Measurements from ENCODE around the gene CDH23.

Gene CDH23

DNA sequence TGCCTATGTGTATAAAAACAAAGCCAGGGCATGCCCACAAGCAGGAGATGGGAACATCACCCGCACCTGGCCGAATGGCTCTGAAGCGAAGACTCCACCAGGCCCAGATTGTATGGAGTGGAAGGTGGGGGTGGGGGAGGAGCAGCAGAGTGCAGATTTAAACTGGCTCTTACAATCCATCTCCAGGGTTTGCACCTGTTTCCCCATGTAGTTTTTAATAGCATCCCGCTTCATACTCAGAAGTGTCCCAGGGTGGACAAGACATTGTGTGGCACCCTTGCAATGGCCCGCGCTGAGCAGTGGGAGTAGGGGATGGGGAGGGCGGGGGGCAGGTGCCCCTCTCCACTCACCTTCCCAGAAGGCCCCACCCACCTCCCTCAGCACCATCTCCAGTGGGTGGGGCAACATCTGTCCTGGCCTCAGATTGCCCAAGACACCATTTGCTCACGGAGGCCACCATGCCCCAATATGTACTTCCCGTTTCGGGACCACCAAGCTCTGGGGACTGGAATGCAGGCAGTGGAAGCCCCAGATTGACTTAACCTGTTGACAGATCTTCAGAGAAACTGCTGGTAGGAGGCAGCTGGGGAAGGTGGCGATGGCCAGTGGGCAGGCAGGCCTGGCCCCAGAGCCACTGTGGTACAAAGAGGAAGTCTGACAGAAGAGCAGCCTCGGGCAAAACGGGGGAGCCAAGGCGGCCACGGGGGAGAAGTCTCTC, 353.6 kb downstream of the CDH23 start:
- peak; percentile 23 for DNase-seq

DNA sequence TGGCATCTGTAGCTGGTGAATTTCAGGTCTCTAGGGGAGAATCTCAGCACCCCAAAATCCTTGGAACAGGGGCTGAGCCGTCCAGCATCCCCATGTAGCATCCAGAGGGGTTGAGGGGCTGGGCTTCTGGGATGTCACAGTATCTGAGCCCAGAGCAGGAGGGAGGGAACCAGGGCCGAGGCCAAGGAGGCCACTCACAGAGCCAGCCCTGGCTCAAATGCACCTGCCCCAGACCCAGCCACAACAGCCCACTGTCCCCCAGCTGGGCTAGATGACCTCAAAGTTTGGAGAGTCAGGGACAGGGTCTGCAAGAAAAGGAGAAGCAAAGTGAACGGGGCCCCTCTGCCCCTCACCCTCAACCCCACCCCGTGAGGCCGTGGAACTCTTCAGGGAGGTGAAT, 354.3 kb downstream of the CDH23 start:
- DNase-seq, result no peak

DNA sequence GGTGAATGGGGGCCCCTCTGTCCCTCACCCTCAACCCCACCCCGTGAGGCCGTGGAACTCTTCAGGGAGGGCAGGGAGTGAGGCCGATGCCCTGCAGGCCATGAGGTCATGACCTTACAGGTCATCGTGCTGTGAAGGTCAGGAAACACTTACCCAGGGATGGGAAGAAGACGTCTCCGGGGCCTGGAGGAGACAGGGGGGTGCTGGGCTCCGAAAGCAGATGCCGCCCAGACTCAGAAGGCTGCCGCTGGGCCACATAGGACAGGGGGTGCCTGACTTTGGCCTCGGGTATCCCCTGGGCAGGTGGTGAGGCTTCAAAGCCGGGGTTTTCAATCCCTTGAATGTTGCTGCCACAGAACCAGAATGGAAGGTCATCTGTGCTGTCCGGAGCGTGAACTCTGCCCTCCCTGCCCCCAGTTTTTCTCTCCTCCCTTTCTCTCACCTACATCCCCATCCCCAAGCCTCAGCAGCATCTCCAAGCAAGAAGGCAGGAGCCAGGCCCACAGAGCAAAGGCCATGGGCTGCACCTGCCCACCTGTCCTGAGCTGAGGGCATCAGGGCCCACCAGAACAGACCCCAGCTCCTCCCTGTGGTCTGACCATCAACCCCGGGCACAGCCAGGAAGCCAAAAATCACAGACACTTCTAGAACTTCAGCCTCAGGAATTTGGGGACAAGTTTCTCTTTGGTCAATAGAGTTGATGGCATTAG, 354.9 kb downstream of the CDH23 start:
- no peak for DNase-seq

DNA sequence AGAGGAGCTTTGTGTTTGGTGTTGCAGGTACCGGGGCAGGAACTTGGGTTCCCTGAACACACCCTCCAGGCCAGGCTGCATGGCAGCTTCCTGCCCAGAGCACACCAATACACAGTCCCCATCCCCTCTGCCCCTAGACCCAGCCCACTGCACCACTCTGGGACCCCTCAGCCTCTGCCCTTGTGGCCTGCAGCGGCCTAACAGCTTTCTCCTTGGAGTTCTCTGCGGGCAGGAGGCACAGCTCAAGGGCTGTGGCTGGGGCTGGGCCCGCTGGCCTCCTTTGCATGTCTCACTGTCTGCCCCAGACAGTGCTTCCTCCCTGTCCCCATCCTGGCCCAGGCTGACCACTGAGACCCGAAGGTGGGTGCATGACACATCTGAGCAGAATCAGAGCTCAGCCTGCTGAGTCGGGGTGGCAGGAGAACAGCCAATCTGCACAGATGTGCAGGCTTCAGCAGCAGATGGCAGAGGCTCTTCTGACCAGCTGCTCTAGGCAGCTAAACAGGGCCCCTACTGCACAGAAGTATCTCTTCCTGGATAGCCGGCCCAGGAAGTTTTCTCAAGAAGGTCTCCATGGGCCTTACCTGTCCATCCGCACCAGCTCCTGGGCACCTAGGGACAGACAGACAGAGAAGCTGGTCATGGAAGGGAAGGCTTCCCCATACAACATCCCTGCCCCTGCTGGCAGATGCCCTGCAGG, 355.8 kb downstream of the CDH23 start:
- peak; percentile 63 for DNase-seq

DNA sequence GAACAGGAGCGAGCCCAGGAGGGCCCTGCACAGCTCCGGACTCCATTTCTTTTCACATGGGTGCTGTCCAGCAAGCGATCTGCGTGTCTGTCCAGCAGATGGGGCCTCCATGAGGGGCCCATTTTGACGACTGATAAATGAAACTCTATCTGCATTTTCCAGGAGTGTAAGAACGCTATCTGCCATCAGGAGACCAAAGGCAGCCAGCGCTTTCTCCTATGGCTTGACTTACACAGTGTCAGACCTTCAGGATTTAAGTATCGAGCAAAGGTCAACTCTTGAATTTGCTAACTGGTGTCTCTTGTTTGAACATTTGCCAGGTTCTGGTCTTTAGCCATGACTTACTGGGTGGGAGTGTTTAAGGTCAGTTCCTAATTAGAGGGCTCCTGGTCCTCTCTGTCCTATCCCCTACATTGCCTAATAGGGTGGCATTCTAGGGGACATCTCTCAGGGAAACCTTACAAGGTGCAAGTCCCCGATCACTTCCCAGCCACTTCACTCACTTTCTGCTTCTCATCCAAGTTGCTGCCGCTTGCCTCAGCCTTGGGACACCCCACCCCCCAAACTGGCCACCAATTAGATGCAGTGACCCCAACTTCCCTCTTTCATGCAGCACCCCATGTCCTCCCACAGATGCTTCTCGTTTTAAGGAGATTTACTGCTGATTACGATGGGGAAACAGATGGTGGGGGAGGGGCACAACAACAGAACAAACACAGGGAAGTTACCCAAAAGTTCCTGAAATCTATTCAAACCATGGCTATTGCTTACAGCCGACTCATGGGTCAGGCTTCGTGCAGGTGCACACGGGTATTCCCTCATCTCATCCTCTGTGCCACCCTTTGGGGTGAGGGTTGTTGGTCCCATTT, 356.6 kb downstream of the CDH23 start:
- no peak for DNase-seq

DNA sequence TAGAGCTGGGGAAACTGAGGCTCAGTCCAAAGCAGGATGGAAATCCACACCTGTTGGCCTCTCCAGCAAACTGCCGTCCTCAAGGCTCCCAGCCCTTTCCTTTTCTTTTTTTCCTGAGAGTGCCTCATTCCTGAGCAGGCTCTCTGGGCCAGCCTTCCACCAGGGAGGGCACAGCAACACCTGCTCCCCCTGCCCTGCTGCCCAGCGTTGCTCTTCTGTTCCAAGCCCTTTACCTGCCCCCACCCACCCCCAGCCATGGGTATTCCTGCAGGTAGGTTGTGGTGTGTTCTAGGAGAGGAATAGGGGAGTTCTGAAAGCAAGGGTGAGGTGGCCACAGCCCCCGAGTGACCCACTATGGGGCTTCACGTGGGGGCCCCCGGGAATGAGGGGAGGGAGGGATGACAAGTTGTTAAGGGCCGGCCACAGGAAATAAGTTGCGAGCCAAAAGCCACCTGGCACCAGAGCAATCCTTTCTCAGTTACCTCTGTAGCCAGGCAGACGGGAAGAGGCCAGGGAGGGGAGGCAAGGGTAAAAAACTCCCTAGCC, 357.3 kb downstream of the CDH23 start:
- DNase-seq, result no peak

DNA sequence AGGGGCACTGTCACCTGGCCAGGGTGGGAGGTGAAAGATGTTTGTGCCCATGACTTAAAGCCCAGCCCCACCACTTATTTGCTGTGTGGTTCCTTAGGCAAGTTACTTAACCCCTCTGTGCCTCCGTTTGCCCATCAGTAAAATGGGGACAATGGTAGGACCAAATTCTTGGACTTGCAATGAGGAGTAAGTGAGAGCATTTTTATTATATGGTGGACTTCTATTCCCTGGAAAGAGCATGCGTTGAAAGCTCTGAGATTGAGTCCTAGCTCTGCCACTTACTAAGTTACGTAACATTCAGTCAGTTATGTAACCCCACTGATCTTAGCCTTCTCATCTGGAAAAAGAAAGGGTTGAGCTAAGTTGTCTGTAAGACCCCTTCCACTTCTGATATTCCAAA, 357.8 kb downstream of the CDH23 start:
- DNase-seq, result no peak

DNA sequence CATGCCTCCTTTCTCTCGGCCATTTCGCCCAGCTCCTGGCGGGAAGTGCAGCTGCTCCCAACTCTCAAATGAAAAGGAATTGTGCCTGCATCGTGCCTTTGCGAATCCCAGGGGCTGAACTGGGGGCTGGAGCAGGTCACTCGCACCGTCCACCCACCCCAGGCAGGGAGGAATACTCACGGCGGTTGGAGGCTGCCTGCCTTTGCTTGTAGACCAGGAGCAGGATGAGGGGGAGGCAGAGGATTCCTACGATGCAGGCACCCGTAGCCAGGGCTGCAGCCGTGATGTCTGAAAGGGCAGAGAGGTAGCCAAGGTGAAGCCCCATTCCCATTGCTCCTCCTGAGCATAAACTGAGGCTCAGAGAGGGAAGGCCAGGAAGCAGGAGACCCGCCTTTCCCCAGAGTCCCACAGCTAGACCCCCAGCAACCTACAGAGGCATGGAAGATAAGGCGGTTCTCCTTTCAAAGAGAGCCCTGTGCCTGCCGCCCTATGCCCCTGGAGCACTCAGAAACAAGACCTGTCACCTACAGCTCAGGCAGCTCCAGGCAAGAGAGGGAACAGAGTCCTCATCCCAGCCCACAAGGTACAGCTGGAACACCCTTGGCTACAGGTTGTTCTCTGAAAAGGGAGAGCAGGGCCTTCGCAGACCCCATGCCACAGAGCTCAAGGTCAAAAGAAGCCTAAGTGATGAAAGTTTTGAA, 358.6 kb downstream of the CDH23 start:
- DNase-seq, result no peak

DNA sequence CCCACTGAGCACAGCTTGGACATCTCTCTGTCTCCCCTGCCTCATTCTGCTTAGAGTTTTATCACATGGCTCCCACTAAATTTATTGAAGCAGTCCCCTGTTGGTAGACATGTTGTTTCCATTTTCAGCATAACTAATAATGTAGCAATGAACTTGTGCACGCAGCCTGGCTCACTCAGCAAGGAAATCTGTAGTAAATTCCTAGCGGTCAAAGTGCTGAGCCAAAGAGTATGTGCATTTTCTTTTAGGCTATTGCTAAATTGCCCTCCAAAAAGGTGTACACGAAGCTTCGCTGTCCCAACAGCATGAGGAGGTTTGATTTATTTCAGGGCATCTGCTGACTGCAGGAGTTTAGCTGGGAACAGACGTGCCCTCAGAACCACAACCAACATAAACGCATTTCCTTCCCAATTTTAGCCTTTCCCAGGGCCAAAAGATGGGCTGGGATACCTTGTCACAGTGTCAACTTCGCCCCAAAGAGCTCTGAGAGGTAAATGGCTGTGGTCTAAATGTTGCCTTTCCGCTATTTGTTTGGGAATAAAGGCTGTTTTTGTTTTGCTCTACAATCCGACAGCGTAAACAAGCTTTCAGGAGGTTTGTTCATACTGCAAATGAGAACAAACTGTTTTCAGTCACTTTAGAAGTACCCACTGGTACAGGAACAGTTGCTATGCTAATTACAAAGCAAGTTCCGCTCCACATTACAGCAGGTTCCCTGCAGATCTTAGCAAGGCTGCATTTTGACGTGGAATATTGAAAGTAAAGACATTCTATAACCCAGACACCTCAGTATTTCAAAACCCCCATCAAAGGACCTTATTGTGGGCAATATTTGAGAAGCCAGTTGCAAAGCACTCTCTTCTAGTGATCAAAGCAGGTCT, 359.8 kb downstream of the CDH23 start:
- no peak for DNase-seq

DNA sequence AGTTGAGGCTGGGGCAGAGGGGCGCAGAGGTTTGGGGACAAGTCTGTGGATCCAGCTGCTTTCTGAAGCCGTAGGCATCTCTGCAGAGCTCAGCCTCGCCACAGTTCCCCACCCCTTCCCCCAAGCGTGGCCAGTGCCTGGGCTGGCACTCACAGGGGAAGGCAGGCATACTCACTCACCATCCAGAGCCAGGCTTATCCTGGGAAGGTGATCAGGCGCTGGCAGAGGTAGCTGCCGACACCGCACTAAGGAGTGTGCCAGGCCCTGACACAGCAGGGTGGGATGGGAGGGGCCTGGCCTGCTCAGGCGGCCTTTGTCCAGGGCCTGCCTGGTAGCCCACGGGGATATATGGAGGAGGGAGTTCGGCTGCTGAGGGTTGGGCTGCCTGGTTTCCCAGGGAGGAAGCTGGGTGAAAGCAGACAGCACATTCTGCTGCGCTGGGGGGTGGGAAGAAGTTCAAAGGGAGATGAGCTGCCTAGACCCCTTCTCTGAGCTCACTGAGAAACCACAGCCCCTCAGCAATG, 360.7 kb downstream of the CDH23 start:
- DNase-seq, result no peak

DNA sequence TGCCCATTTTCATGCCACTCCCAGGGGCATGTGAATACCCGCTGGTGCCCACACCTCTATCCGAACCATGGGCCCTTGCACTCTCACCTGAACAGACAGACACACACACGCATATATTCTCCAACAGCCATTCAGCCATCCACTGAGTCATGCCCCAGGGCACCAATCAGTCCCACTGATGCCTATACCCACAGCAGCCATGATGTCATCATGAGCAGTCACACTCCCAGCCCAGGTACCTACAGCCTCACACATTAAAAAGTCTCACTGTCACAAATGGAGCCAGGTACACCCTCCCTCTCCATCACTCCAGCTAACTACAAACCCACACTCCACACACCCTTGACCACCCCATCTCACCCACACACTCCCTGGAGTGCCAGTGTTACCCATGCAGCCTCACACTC, 364.4 kb downstream of the CDH23 start:
- DNase-seq, result no peak

DNA sequence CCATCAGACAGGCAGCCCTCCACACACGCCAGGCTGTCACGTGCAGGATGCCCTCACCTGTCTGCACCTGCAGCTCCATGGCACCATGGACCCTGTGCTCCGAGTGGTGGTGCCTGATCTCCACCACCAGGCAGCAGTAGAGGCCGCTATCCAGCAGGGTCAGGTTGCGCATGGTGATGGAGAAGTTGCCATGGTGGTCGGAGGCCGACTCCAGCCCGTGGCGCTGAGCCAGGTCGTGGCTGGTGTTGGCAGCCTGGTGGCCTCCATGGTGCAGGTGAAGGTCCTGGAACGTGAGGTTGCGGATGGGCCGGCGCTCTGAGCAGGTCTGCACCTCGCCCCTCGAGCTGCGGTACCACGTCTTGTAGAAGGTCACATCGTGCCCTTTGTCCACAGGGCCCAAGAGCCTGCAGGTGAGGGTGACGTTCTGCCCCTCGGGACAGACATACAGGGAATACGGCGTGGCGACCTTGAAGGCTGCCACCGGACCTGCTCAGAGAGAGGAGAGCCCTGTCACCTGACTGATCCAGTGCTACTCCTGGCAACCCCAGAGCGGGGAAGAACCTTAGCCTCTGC, 364.9 kb downstream of the CDH23 start:
- no peak for DNase-seq

DNA sequence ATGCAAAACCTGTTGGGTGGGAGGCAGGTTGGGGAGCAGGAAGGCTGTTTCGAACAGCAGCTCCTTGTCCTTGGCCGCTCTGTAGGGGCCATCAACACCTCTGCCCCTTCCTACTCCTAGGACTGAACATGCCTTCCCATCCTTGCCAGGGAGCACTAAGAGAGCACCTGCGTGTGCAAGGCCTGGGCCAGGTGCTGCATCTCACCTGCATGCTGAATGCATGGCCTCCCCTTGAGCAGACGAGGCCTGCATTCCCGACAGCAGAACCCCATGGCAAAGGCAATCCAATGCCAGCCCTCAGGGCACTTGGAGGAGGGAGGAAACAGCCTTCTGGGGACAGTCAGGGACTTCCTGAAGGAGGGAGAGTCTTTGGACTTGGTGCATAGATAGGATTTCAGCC, 365.6 kb downstream of the CDH23 start:
- no peak for DNase-seq

DNA sequence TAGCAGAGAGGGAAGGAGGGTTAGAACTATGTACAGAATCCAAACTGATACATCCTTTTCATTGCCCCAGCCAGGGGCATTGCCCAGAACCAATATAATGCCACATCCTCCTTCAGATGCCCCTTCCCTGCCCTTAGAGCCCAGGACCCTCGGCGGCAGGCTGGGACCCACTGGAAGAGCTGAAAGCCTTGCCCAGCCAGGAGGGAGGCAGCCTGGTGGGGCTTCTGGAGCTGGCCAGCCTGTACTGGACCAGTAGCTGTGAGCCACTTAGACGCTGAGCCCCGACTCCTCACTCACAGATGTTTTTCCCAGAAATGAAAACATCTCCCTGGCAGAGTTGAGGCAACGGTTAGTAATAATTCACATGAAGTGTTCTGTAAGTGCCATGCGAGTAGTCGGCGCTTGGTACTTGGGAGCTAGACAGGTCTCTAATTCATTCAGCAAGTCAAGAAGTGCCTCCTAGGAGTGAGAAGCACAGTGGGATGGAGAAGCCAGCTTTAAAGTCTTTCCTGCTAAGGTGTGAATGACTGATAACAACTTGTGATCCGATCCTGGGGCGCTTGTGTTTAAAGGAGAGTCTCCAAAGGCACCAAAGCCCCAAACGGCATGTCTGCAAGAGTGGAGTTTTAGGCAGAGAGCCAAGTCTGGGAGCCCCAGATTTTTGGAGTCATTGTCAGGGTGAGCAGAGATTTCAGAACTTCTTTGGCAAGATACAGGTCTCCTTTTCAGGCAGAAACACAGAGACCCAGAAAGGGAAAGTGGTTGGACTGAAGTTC, 366.8 kb downstream of the CDH23 start:
- DNase-seq, result no peak

DNA sequence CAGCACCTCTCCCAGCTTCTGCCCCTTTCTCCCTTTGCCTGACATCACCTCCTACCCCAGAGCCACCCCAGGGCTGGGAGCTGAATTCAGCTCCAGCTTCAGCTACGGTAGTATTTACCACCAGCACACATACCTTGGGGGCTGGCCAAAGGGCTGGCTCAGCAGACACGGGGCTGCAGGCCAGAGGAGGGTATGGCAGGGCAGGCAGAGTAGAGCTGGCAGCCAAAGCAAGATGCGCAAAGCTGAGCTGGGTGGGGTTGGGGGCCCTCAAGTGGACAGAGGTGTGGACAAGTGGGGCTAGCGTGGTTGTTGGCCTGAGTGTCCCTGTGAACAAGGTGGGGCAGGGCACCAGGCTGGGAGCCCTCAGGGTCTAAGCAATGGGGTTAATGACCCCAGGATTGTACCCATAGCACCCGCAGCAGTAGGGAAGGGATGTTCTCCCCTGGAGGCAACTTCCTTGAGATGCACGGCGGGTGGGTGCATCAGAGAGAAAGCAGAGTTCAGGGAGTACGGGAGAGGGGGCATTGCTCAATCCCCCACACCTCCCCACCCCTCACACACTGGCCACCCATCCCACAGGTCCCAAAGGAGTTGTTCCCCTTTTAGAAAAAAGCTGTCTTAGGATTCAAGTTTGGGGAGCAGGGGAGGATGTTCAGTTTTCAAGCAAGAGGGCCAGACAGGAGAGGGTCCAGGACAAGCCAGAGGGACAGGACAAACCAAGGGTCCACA, 368.6 kb downstream of the CDH23 start:
- no peak for DNase-seq

DNA sequence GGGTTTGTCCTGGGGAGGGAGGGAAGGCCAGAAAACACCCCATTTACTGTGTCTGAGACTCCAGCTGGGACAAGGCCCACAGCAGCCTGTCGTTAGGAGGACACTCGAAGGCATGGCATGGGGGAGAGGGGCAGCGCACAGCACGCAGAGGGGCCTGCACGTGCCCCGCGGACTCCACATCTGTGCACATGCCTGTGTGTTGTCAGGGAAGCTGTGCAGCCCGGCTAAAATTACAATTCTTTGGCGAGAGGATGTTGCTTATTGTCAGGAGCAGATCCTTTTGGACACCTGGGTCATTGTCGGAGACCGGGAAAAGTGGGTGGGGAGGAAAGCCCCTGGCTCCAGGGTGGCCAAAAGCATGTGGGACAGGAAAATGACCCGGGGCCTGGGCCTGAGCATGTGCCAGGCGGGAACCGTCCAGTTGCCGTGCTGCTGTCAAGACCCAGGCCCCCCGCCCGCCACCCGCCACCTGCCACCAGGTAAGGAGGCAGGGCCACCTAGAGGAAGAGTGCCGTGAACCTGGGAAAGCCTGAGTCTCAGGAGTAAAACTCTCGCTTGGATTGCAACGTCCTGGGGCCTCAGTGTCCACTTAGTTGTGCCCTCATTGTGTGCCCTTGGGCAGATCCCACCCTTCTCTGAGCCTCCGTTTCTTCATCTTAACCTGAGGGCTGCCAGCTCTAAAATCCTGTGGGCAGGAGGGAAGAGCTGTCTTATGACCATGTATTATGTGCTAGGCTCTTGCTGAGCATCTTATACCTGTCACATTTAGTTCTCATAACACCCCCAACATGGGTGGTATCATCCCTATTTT, 369.4 kb downstream of the CDH23 start:
- DNase-seq, result no peak

DNA sequence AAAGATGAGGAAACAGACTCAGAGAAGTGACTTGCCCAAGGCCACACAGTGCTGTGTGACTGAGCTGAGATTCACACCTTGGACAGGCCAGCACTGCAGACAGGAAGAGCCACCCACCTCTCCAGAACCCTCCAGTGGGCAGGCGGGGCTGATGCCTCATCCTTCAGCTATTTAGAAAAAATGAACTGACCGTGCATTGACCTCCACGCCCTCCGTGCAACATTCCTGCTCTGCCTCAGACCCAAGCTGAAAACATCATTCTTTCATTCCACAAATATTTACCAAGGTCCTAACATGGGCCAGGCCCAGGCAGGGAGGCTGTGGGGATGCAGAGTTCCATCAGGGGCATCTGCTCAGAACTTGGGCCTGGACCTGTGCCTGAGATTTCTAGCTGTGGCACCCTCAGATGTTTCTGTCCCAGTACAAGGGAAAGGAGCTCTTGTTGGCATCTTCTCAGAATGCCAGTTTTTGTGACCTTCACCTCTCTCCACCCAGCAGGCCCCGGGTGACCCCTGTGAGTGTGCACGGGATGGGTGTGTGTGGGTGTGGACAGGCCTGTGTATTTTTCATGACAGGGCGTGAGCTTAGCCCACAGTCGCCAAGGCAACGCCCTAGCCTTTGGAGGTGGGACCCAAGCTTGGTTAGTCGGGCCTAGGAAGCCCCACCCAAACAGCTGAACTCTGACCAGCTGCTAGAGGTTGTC, 370.1 kb downstream of the CDH23 start:
- no peak for DNase-seq
